ENCODE data around the gene SLC25A13. TPM values are rescaled to one million over a fixed set of nuclear protein-coding genes. Genes with fewer than 3 reads are reported as not detected.

The SLC25A13 gene
- polyA plus RNA-seq, 1 of the 3 experiments (the other 2 are of a cell fraction), result 16.0 TPM

GRCh38 chr7:96273716-96274115 is 48.2 kb downstream of the SLC25A13 start:
- peaks cover 0 to 9% of the 10 kb centered on the region in 2 experiments; a peak in 2 of 4 replicates for H3K4me1 ChIP-seq (ENCODE audit: control insufficient read depth in 1 of 2, insufficient read depth in 2 of 2, low read depth in 1 of 2, low read length in 1 of 2)
- H4K20me1 ChIP-seq (ENCODE audit: insufficient read depth), result no peaks in the 10 kb centered on the region
- H2AFZ ChIP-seq (ENCODE audit: low read depth), result no peak overlapping the region
- H3K27me3 ChIP-seq (ENCODE audit: insufficient read depth), result no peaks in the 10 kb centered on the region
- ChIA-PET POLR2A (no interaction called here), CTCF (no interaction called here)
- DNase-seq, result no peak
- peaks cover 4% of the 10 kb centered on the region; the same call in 1 of the 2 replicates for H3K79me2 ChIP-seq (ENCODE audit: insufficient read depth)
- no peak overlapping the region for H3K4me2 ChIP-seq
- H3F3A ChIP-seq (replicated peaks; ENCODE audit: insufficient read depth), result no peaks in the 10 kb centered on the region
- TF ChIP-seq POLR2AphosphoS5 (IDR thresholded peaks at IDR 0.05; ENCODE audit: low read depth, low read length), result no peak
- no peak for TF ChIP-seq TCF12 (IDR thresholded peaks at IDR 0.05)
- no peak for TF ChIP-seq MEF2A (IDR thresholded peaks at IDR 0.05; ENCODE audit: borderline replicate concordance, low read depth)
- TF ChIP-seq EP300 (IDR thresholded peaks at IDR 0.05; ENCODE audit: borderline replicate concordance in 1 of 2, low read depth in 1 of 2, low read length in 1 of 2), result no peak
- TF ChIP-seq ZBTB33 (IDR thresholded peaks at IDR 0.05; ENCODE audit: borderline replicate concordance, low read depth), result no peak
- 96% methylated on average over 1 of the region's 1 CpG for WGBS (ENCODE audit: low lambda C conversion rate)
- H3K27ac ChIP-seq (ENCODE audit: low read depth in 2 of 2, low read length in 1 of 2), result no peak overlapping the region
- no peaks in the 10 kb centered on the region for H3K9me3 ChIP-seq
- peaks cover 10 to 20% of the 10 kb centered on the region in 2 experiments for H3K36me3 ChIP-seq (replicated peaks in 1 of 2; ENCODE audit: control insufficient read depth in 1 of 2, insufficient read depth in 2 of 2, low read length in 1 of 2)
- H3K9ac ChIP-seq, result no peak overlapping the region
- no peak overlapping the region for H3K4me3 ChIP-seq (ENCODE audit: low read depth in 2 of 2, low read length in 1 of 2)
- H3K9me2 ChIP-seq, result no peaks in the 10 kb centered on the region

DNA sequence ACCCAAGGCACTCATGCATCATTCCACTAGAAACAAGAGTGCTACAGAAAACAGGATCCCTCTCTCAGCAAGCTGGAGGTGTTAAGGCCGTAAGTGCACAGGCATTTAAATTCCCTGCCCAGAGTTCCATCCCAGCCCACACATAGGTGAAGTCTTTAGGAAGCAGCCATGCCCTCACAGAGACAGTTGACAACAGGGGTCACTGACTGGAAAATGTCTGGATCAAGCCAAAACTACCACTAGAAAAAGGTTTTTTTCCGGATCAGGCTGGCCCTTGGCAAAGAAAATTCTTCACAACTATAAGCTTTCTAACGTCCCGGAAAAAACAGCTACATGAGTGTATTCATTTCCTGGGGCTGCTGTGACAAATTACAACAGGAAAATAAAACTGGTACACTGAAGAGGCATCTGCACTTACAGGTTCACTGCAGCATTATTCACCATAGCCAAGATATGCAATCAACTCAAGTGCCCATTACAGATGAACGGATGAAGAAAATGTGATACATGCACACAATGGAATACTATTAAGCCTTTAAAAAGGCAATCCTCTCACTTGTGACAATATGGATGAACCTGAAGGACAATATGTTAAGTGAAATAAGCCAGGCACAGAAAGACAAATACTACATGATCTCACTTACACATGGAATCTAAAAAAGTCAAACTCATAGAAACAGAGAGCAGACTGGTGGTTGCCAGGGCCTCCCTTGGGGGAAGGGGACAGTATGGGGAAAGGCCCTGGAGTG is 52.5 kb downstream of the SLC25A13 start:
- Histone ChIP-seq H3K79me2 (ENCODE audit: insufficient read depth) (peaks cover 4% of the 10 kb centered on the region; the same call in 1 of the 2 replicates), H3K4me1 (ENCODE audit: control insufficient read depth in 1 of 2, insufficient read depth in 2 of 2, low read depth in 1 of 2, low read length in 1 of 2) (no peaks in the 10 kb centered on the region; a peak in 1 of 4 replicates), H3F3A (replicated peaks; ENCODE audit: insufficient read depth) (no peaks in the 10 kb centered on the region), H2AFZ (ENCODE audit: low read depth) (no peak overlapping the region), H3K4me2 (no peak overlapping the region), H3K9ac (no peak overlapping the region), H3K9me3 (no peaks in the 10 kb centered on the region), H3K27ac (ENCODE audit: low read depth in 2 of 2, low read length in 1 of 2) (no peak overlapping the region), H3K36me3 (replicated peaks in 1 of 2; ENCODE audit: control insufficient read depth in 1 of 2, insufficient read depth in 2 of 2, low read length in 1 of 2) (peaks cover 4 to 8% of the 10 kb centered on the region in 2 experiments), H4K20me1 (ENCODE audit: insufficient read depth) (no peaks in the 10 kb centered on the region), H3K4me3 (ENCODE audit: low read depth in 2 of 2, low read length in 1 of 2) (no peak overlapping the region), H3K9me2 (no peaks in the 10 kb centered on the region), H3K27me3 (ENCODE audit: insufficient read depth) (no peaks in the 10 kb centered on the region)
- ChIA-PET POLR2A (no interaction called here), CTCF (no interaction called here)
- no peak for DNase-seq
- 91% methylated on average over 5 of the region's 5 CpGs for WGBS (ENCODE audit: low lambda C conversion rate)
- TF ChIP-seq FOXM1 (IDR thresholded peaks at IDR 0.05; ENCODE audit: low read depth) (no peak), EZH2phosphoT487 (IDR thresholded peaks at IDR 0.05; ENCODE audit: borderline replicate concordance, low read depth) (no peak), RFX5 (IDR thresholded peaks at IDR 0.05; ENCODE audit: low read length) (no peak), TCF12 (IDR thresholded peaks at IDR 0.05) (no peak), MXI1 (IDR thresholded peaks at IDR 0.05; ENCODE audit: low read depth, low read length) (no peak), TEAD4 (IDR thresholded peaks at IDR 0.05; ENCODE audit: borderline replicate concordance, insufficient read depth) (no peak), ELF1 (IDR thresholded peaks at IDR 0.05) (no peak), JUND (IDR thresholded peaks at IDR 0.05) (no peak), GATA2 (CRISPR knock-in tag; IDR thresholded peaks at IDR 0.05) (no peak), IRF3 (IDR thresholded peaks at IDR 0.05; ENCODE audit: low read depth, low read length) (no peak), EP300 (IDR thresholded peaks at IDR 0.05; ENCODE audit: borderline replicate concordance in 1 of 2, low read depth in 1 of 2, low read length in 1 of 2) (no peak)
